ENCODE results near the gene VKORC1L1. TPM values are rescaled to one million over a fixed set of nuclear protein-coding genes. Genes with fewer than 3 reads are reported as not detected.
A peak's percentile ranks its signal among the peaks of the same experiment; 100 is the strongest.
"Not testable (repeated sequence)": the region's sequence is repeated elsewhere in the genome, so short reads cannot be mapped to it uniquely, and the experiment has no call there.

VKORC1L1 gene
- polyA plus RNA-seq, 1 donor from 2014 or later = 3.0 TPM

DNA sequence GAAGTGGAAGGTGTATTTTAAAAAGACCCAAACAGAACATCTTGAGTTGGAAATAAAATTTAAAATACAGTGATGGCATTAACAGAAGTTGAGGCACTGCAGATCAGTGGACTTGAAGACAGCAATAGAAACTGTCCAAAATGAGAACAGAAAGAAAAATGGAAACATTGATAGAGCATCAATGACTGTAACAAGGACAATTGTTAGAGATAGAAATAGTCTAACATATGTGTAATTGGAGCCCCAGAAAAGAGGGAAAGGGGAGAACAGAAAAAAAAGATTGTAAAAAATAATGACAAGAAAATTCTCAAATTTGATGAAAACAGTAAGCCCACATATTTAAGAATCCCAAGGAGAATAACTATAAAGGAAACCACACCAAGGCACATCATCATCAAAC is 29.4 kb downstream of the VKORC1L1 start:
- no peak overlapping the region for H3K4me3 Mint-ChIP-seq

DNA sequence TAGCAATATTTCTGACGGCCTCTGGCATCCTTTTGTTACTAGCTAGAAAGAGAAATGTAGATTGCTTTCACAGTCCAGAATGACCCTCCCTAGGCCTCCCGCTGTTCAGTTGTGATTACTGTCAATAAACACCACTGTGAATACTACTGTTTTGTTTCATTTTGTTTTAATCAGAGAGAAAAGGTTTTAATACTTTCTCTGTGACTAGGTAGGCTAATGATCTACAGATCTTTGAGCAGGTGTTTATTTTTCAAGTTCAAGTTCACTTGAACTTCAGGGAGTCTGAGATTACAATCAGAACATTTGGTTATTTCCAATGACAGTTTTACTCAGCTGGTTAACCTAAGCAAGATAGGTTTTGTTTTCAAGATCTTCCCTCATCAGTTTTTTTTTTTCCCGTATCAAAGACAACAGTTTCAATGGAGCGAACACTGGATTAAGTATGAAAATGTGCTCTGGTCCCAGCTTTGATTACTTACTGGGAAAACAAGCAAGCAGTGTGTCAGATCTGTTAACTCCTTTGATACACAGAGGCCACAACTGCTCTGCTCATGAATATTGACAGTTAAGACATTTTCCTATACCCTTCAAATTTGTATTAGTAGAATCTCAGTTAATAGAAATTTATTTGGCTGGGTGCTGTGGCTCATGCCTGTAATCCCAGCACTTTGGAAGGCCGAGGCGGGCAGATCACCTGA is 34.8 kb downstream of the VKORC1L1 start:
- no peaks in the 10 kb centered on the region for H3K27me3 Mint-ChIP-seq
- H3K9me3 Mint-ChIP-seq = no peaks in the 10 kb centered on the region
- peaks cover 0 to 9% (median 5%) of the 10 kb centered on the region in 3 donors for H3K4me1 Mint-ChIP-seq
- H3K36me3 Mint-ChIP-seq = no peaks in the 10 kb centered on the region
- H3K27ac Mint-ChIP-seq = no peak overlapping the region
- no peak overlapping the region for H3K4me3 Mint-ChIP-seq

More for the DNA sequence above, 29.4 kb downstream of the VKORC1L1 start:
- Mint-ChIP-seq H3K27ac (peak overlapping the region in 1 of 3 donors; percentile 37), H3K4me1 (peaks cover 0 to 3% (median 3%) of the 10 kb centered on the region in 3 donors), H3K27me3 (no peaks in the 10 kb centered on the region), H3K36me3 (peaks cover 10% of the 10 kb centered on the region), H3K9me3 (peaks cover 0 to 9% (median 4%) of the 10 kb centered on the region in 3 donors)

DNA sequence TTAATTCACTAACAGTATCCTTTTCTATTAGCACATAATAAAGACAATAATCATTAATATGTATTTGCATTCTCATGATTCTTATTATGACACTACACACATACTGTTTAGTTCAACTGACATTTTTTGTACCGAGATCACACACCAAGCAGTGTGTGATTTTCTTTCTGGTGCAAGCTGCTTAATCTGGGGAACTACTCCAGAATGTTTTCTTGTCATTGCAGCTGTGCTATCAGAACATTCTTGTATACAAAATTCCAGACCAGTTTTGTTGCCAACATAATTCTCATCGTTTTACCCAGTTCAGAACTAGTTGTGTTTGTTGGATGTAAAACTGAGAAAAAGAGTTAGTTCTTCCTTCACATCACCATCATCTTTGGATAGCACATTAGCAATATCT is 37.4 kb downstream of the VKORC1L1 start:
- Mint-ChIP-seq H3K27ac (no peak overlapping the region), H3K4me3 (no peak overlapping the region), H3K9me3 (no peaks in the 10 kb centered on the region), H3K4me1 (peaks cover 0 to 12% (median 5%) of the 10 kb centered on the region in 3 donors), H3K36me3 (peaks cover 2% of the 10 kb centered on the region), H3K27me3 (no peaks in the 10 kb centered on the region)

DNA sequence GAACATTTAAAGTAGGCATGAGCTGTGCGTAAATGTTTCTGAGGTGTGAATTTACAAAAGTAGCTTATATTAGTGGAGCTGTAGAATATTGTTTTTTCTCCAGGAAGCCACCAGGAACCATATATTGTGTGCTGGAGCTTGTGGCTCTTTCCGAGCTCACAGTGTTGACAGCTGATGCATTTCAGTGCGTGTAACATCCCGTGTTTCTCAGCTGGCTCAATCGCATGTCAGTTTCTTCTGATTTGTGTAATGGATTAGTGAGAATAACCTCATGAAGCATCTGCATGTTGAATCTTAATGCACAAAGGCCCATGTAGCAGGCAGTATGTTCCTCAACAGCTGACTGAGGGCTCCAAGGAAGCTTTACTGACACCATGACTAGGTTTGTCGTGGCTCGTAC is 39.4 kb downstream of the VKORC1L1 start:
- Mint-ChIP-seq H3K4me1 (peaks cover 7 to 23% (median 16%) of the 10 kb centered on the region in 3 donors), H3K9me3 (no peaks in the 10 kb centered on the region), H3K27me3 (no peaks in the 10 kb centered on the region), H3K36me3 (peaks cover 2% of the 10 kb centered on the region), H3K4me3 (no peak overlapping the region), H3K27ac (no peak overlapping the region)

DNA sequence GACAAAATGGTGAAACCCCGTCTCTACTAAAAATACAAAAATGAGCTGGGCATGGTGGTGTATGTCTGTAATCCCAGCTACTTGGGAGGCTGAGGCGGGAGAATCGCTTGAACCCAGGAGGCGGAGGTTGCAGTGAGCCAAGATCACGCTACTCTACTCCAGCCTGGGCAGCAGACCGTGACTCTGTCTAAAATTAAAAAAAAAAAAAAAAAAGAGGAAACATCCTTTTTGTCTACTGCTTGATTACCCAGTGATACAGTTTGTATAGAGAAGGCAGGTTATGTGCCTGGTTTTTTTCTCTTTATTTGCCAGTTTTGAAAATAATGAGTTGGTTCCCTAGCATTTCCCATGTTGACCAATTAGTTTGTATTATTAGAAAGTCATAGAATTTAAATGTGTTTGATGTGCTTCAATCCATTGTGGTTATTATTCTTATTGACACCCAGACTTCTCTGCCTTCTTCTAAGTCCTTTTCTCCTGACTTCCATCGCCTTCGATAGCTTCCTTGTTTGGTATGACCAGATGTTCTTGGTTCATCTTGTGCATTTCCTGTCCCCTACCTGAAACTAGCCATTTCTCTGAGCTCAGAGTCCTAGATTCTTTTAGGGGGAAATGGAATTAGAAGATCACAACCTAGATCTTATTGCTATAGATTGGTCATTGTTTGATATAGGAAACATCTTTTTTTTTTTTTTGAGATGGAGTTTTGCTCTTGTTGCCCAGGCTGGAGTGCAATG is 43.2 kb downstream of the VKORC1L1 start:
- Mint-ChIP-seq H3K4me1 (peaks cover 9 to 22% (median 20%) of the 10 kb centered on the region in 3 donors), H3K27me3 (no peaks in the 10 kb centered on the region), H3K36me3 (peaks cover 9% of the 10 kb centered on the region), H3K27ac (peak overlapping the region in 2 of 3 donors; percentile 63 to 78), H3K9me3 (no peaks in the 10 kb centered on the region), H3K4me3 (no peak overlapping the region)

DNA sequence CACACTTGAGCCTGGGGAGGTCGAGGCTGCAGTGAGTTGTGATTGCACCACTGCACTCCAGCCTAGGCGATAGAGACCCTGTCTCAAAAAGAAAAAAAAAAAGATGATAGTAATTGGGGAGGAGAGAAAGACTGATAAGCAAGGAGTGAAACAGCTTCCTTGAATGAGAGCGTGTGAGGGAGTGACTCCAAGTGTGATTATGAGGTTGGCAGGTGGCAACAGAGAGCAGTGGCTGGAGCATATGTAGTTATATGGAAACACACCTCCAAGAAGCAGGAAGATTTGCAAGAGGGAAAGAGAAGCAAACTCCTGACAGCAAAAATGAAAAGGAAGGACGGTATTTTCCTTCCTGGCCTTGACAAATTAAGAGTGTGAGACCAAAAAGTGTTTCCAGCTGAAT is 50.4 kb downstream of the VKORC1L1 start:
- peaks cover 10% of the 10 kb centered on the region for H3K36me3 Mint-ChIP-seq
- no peaks in the 10 kb centered on the region for H3K9me3 Mint-ChIP-seq
- H3K27me3 Mint-ChIP-seq = no peaks in the 10 kb centered on the region
- H3K4me1 Mint-ChIP-seq = peaks cover 0 to 9% (median 5%) of the 10 kb centered on the region in 3 donors
- H3K27ac Mint-ChIP-seq = no peak overlapping the region
- H3K4me3 Mint-ChIP-seq = no peak overlapping the region

DNA sequence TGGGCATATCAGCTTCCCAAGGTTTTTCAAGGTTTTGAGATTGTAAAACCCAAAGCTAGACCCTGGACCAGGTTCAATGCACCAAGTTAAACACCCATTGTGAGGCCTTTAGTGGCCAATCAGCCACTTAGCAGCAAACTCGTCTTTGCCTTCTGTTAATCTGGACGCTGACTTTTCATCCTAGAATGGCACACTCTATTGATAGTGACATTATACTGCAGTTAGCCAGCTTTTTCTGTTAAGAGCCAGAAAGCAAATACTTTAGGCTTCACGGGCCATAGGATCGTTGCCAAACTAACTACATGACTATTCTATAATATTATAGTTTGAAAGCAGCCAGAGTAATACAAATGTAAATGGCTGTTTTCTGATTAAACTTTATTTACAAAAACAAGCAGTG is 51.3 kb downstream of the VKORC1L1 start:
- Mint-ChIP-seq H3K27me3 (no peaks in the 10 kb centered on the region), H3K9me3 (no peaks in the 10 kb centered on the region), H3K36me3 (peaks cover 10% of the 10 kb centered on the region), H3K4me3 (no peak overlapping the region), H3K27ac (no peak overlapping the region), H3K4me1 (peaks cover 0 to 9% (median 5%) of the 10 kb centered on the region in 3 donors)

DNA sequence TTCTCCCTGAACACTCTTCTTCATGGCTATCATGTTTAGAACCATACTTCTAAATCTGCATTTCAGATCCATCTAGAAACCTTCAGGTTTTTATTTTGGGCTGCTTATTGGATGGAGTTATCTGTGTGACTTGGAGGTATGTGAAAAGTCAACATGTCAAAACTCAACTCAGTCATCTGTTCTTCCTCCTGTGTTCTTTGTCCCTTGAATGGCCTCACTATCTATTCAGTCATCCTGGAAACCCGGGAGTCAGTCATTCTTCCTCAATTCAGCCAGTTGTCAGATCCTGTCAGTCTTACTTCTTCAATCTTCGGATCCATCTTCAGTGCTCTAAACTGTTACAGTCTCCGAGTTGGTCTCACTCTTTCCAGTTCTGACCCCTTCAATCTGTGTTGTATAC is 52.2 kb downstream of the VKORC1L1 start:
- Mint-ChIP-seq H3K27me3 (no peaks in the 10 kb centered on the region), H3K4me1 (peaks cover 0 to 8% (median 4%) of the 10 kb centered on the region in 3 donors), H3K27ac (peak overlapping the region in 1 of 3 donors; percentile 88), H3K4me3 (no peak overlapping the region), H3K9me3 (no peaks in the 10 kb centered on the region), H3K36me3 (peaks cover 7% of the 10 kb centered on the region)

DNA sequence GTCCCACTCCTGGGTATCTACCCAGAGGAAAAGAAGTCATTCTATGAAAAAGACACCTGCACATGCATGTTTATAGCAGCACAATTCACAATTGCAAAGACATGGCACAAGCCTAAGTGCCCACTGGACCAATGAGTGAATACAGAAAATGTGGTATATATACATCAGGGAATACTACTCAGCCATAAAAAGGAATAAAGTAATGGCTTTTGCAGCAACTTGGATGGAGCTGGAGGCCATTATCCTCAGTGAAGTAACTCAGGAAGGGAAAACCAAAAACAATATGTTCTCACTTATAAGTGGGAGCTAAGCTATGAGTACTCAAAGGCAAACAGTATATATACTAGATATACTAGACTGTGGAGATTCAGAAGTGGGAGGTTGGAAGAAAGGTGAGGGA is 53.7 kb downstream of the VKORC1L1 start:
- Mint-ChIP-seq H3K4me1 (peaks cover 6 to 10% (median 6%) of the 10 kb centered on the region in 3 donors), H3K36me3 (peaks cover 2% of the 10 kb centered on the region), H3K4me3 (no peak overlapping the region), H3K27me3 (no peaks in the 10 kb centered on the region), H3K9me3 (no peaks in the 10 kb centered on the region), H3K27ac (peak overlapping the region in 1 of 3 donors; percentile 92)

DNA sequence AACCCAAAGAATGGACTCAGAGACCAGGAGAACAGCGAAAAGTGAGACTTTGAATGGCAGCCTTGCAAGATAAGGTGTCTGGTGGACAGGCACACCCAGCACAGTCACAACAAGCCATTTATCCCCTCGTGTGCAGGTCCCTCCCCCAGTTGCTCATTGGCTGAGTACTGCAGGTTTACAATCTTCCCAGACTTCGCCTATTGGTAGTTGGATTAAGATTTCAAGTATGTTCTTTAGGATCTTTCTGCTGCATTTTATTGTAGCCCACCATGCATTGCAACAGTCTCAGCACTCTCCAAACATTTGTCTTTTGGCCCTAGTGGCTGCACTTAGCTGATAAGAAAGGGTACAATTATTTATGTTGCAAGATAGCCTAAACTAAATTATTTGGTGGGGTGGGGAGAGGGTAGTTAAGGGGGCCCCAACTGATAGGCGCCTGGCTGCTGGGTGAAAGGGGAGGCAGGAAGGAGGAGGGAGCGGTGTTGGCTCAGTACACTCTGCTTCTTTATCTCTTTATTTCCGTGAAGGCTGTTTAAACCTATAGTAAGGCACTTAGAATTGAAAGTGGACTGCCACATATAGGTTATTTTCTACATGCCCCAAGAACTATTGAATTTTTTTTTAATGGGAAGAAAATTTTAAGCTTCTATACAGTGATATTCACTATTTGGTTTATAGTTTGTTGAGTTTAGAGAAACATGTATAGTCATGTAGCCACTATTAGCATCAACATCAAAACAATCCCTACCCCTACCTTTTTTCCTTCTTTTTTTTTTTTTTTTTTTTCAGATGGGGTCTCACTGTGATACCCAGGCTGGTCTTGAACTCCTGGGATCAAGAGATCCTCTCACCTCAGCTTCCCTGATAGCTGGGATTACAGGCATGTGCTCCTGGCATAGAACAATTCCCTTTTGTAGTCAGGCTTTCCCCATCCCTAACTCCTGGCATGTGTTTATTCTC is 54.9 kb downstream of the VKORC1L1 start:
- Mint-ChIP-seq H3K36me3 (peaks cover 2% of the 10 kb centered on the region), H3K27me3 (no peaks in the 10 kb centered on the region), H3K9me3 (no peaks in the 10 kb centered on the region), H3K27ac (no peak overlapping the region), H3K4me1 (peaks cover 6 to 10% (median 6%) of the 10 kb centered on the region in 3 donors), H3K4me3 (no peak overlapping the region)

DNA sequence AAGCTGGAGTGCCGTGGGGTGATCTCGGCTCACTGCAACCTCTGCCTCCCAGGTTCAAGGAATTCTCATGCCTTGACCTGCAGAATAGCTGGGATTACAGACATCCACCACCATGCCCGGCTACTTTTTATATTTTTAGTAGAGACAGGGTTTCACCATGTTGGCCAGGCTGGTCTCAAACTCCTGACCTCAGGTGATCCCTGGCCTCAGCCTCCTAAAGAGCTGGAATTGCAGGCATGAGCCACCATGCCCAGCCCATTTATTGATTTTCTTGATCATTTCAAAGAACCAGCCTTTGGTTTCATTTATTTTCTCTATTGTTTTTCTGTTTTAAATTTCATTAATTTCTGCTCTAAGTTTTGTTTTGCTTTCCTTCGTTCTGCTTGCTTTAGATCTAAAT is 58.8 kb downstream of the VKORC1L1 start:
- Mint-ChIP-seq H3K4me1 (peaks cover 8 to 10% (median 9%) of the 10 kb centered on the region in 3 donors), H3K9me3 (peaks cover 0 to 2% (median 0%) of the 10 kb centered on the region in 3 donors), H3K4me3 (peak overlapping the region in 1 of 4 donors; percentile 47), H3K27ac (no peak overlapping the region), H3K36me3 (peaks cover 7% of the 10 kb centered on the region), H3K27me3 (no peaks in the 10 kb centered on the region)

DNA sequence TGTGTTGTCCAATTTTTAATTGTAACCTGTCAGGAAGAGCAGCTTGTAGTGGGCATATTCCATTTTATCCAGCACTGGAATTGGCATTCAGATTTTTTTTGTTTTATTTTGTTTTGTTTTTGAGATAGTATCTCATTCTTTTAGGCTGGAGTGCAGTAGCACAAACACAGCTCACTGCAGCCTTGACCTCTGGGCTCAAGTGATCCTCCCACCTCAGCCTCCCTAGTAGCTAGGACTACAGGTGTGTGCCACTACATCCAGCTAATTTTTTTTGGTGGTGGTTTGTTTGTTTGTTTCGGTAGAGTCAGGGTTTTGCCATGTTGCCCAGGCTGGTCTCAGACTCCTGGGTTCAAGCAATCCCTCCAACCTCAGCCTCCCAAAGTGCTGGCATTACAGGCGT is 64.4 kb downstream of the VKORC1L1 start:
- no peak overlapping the region for H3K27ac Mint-ChIP-seq
- peaks cover 18% of the 10 kb centered on the region for H3K36me3 Mint-ChIP-seq

DNA sequence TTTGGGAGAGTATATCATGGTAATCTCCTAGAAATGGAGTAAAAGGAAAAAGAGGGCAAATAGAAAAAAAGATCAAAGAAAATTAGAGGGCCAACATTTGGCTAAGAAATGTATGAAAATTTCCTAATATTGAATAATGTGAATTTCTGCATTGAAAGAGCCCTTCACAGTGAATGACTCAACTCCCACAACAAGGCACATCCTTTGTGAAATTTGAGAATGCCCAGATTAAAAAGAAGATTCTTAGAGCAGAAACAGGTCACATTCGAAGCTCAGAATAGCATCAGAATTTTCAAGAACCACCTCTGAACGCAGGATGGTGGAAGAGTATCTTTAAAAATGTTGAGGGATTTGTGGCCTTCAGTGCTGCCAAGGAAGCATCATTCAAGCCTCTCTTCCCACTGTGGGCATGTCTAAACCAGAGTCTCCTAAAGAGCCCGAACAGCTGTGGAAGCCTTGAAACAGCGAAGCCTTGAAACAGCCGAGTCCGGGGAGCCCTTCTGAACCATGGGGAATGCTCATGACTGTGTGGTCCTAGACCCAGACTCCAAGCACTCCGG is 65.5 kb downstream of the VKORC1L1 start:
- H3K4me3 Mint-ChIP-seq = no peak overlapping the region
- peaks cover 0 to 2% (median 0%) of the 10 kb centered on the region in 3 donors for H3K9me3 Mint-ChIP-seq
- H3K27me3 Mint-ChIP-seq = no peaks in the 10 kb centered on the region
- H3K4me1 Mint-ChIP-seq = peaks cover 2 to 4% (median 2%) of the 10 kb centered on the region in 3 donors
- peaks cover 18% of the 10 kb centered on the region for H3K36me3 Mint-ChIP-seq
- no peak overlapping the region for H3K27ac Mint-ChIP-seq

More for the DNA sequence above, 64.4 kb downstream of the VKORC1L1 start:
- H3K4me1 Mint-ChIP-seq = peaks cover 2 to 4% (median 4%) of the 10 kb centered on the region in 3 donors
- peaks cover 0 to 2% (median 0%) of the 10 kb centered on the region in 3 donors for H3K9me3 Mint-ChIP-seq
- no peak overlapping the region for H3K4me3 Mint-ChIP-seq
- H3K27me3 Mint-ChIP-seq = no peaks in the 10 kb centered on the region

DNA sequence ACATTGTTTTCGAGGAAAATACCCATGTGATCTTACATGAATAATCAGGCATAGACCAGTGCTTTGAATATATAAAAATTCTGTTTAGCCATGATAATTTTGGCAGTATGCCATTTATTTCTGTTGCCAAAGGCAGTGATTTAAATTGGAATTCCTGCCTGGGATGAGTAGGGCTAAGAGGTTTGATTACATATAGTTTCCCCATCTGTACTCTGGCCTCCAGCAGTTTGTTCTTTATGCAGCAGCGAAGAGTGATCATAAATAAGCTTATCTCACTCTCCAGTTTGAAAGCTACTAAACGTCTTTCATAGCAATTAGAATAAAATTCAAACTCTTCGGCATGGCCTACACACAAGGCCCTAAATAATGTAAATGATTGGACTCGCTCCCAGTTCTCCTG is 72.9 kb downstream of the VKORC1L1 start:
- not testable (repeated sequence) for H3K36me3 Mint-ChIP-seq, H3K27me3 Mint-ChIP-seq, H3K4me3 Mint-ChIP-seq, H3K9me3 Mint-ChIP-seq, H3K27ac Mint-ChIP-seq, H3K4me1 Mint-ChIP-seq

Data from IgD-negative memory B cell (primary cell).